GM13976 (cell line): ENCODE results near the gene ASCC3.
A peak's percentile ranks its signal among the peaks of the same experiment; 100 is the strongest.

Experiments
- DNase-seq: peaks from one replicate; pipeline ENCODE4 v3.0.0; 2012; ENCODE audit warnings: low spot score
- in situ Hi-C: fragments of 300-500 bp; cut with MboI; formaldehyde crosslinking; loops from one replicate; pipeline ENCODE4 v1.12.0; 2022; ENCODE audit warnings: low sequenced_read_pairs, mixed read lengths, inconsistent platforms; ENCODE audit not compliant: unreplicated experiment
- TF ChIP-seq, protein P1 (sequence below): IDR thresholded peaks from 2 replicates; pipeline ENCODE4 v1.5.1; 2012; ENCODE audit warnings: borderline replicate concordance, mild to moderate bottlenecking; ENCODE audit not compliant: insufficient read depth; ENCODE audit errors: extremely low read depth, missing control alignments, control extremely low read depth

The ASCC3 gene

GRCh38 chr6:100721256-100721655 is 159.9 kb downstream of the ASCC3 start:
- in situ Hi-C loops: no loop called here
- TF ChIP-seq, protein P1, sequence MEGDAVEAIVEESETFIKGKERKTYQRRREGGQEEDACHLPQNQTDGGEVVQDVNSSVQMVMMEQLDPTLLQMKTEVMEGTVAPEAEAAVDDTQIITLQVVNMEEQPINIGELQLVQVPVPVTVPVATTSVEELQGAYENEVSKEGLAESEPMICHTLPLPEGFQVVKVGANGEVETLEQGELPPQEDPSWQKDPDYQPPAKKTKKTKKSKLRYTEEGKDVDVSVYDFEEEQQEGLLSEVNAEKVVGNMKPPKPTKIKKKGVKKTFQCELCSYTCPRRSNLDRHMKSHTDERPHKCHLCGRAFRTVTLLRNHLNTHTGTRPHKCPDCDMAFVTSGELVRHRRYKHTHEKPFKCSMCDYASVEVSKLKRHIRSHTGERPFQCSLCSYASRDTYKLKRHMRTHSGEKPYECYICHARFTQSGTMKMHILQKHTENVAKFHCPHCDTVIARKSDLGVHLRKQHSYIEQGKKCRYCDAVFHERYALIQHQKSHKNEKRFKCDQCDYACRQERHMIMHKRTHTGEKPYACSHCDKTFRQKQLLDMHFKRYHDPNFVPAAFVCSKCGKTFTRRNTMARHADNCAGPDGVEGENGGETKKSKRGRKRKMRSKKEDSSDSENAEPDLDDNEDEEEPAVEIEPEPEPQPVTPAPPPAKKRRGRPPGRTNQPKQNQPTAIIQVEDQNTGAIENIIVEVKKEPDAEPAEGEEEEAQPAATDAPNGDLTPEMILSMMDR: no peak
- DNase-seq: no peak

- in situ Hi-C loops: no loop called here
- TF ChIP-seq, protein P1: peak; percentile 30
- DNase-seq: no peak
Observed at GRCh38 chr6:100719883-100720682, 161.0 kb downstream of the ASCC3 start.

GRCh38 chr6:100712997-100713396 is 168.1 kb downstream of the ASCC3 start:
- DNase-seq: no peak
- TF ChIP-seq, protein P1: no peak
- in situ Hi-C loops: no loop called here

GRCh38 chr6:100706491-100706890 is 174.6 kb downstream of the ASCC3 start:
- in situ Hi-C loops: no loop called here
- DNase-seq: no peak
- TF ChIP-seq, protein P1: no peak

- TF ChIP-seq, protein P1: no peak
- no peak for DNase-seq
- in situ Hi-C loops: no loop called here
Observed at GRCh38 chr6:100704961-100705360, 176.2 kb downstream of the ASCC3 start.

- no peak for DNase-seq
- in situ Hi-C loops: no loop called here
- TF ChIP-seq, protein P1: no peak
Observed at GRCh38 chr6:100701728-100702127, 179.4 kb downstream of the ASCC3 start.
